ENCODE data around the gene PPP1R14B. TPM values are rescaled to one million over a fixed set of nuclear protein-coding genes. Genes with fewer than 3 reads are reported as not detected.

The PPP1R14B gene
- total and polyA plus RNA-seq, 2 of the 13 experiments (the other 11 are each of a cell fraction or from before 2014, with no cell fraction given): 110 to 148 TPM

- no peak overlapping the region for H2AFZ ChIP-seq (ENCODE audit: low read length)
- WGBS (ENCODE audit: low lambda C conversion rate): 93% methylated on average over 5 of the region's 5 CpGs
- no peaks in the 10 kb centered on the region for H3K9me3 ChIP-seq (ENCODE audit: low read length)
- FAIRE-seq (no peak), DNase-seq (ENCODE audit: low spot score) (no peak), ATAC-seq (no peak)
- no peaks in the 10 kb centered on the region; a peak in 1 of 5 replicates for H3K27me3 ChIP-seq (ENCODE audit: control insufficient read depth in 1 of 2, insufficient read depth in 2 of 2, low read length in 2 of 2)
- in situ Hi-C loops (cut with HindIII; ENCODE audit: extremely low pct_ligation_motif_present, low pct_unique_long_range_greater_than_20kb) (no loop called here), intact Hi-C loops (cut with micrococcal nuclease; ENCODE audit: unreplicated experiment) (no loop called here)
- ChIA-PET CTCF (ENCODE audit: low intra/inter-chr PET ratio, low total read pairs) (no interaction called here), POLR2A (no interaction called here)
- no TSS peak for BruUV-seq (replicated peaks)
- H3K4me1 ChIP-seq (ENCODE audit: insufficient read depth, low read length): peaks cover 63% of the 10 kb centered on the region
- no peak overlapping the region for H3K4me2 ChIP-seq (ENCODE audit: low read depth, low read length)
- peaks cover 0 to 8% of the 10 kb centered on the region in 2 experiments; a peak in 3 of 5 replicates for H3K36me3 ChIP-seq (replicated peaks in 1 of 2; ENCODE audit: control insufficient read depth in 1 of 2, insufficient read depth in 2 of 2, low read length in 2 of 2)
- no peak overlapping the region for H3K9ac ChIP-seq (ENCODE audit: insufficient read depth, low read depth, low read length)
- TF ChIP-seq NCOR1 (IDR thresholded peaks at IDR 0.05; ENCODE audit: borderline replicate concordance, low read length): no peak
- TF ChIP-seq RARA (CRISPR knock-in tag; IDR thresholded peaks at IDR 0.05): no peak
- TF ChIP-seq ZNF891 (CRISPR knock-in tag; IDR thresholded peaks at IDR 0.05): no peak
- TF ChIP-seq DMAP1 (CRISPR knock-in tag; IDR thresholded peaks at IDR 0.05): no peak
- no peak for TF ChIP-seq RORA (CRISPR knock-in tag; IDR thresholded peaks at IDR 0.05)
- TF ChIP-seq PAXIP1 (CRISPR knock-in tag; conservative IDR thresholded peaks at IDR 0.05): no peak
- TF ChIP-seq MTA1 (CRISPR knock-in tag; IDR thresholded peaks at IDR 0.05; ENCODE audit: borderline replicate concordance): no peak
- no peak for TF ChIP-seq PRPF4 (IDR thresholded peaks at IDR 0.05; ENCODE audit: low read depth, low read length, poor library complexity, severe bottlenecking)
- TF ChIP-seq ZNF350 (CRISPR knock-in tag; IDR thresholded peaks at IDR 0.05; ENCODE audit: borderline replicate concordance, low read depth): no peak
- no peak for TF ChIP-seq EEA1 (CRISPR knock-in tag; IDR thresholded peaks at IDR 0.05; ENCODE audit: borderline replicate concordance)
- TF ChIP-seq FOXK2 (IDR thresholded peaks at IDR 0.05): no peak
- TF ChIP-seq FOXP1 (IDR thresholded peaks at IDR 0.05): no peak
- TF ChIP-seq FOXP1 (CRISPR knock-in tag; IDR thresholded peaks at IDR 0.05): no peak
- TF ChIP-seq, protein P1, sequence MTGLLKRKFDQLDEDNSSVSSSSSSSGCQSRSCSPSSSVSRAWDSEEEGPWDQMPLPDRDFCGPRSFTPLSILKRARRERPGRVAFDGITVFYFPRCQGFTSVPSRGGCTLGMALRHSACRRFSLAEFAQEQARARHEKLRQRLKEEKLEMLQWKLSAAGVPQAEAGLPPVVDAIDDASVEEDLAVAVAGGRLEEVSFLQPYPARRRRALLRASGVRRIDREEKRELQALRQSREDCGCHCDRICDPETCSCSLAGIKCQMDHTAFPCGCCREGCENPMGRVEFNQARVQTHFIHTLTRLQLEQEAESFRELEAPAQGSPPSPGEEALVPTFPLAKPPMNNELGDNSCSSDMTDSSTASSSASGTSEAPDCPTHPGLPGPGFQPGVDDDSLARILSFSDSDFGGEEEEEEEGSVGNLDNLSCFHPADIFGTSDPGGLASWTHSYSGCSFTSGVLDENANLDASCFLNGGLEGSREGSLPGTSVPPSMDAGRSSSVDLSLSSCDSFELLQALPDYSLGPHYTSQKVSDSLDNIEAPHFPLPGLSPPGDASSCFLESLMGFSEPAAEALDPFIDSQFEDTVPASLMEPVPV (CRISPR knock-in tag; IDR thresholded peaks at IDR 0.05): no peak
- no peak for TF ChIP-seq MIXL1 (CRISPR knock-in tag; IDR thresholded peaks at IDR 0.05)
- no peaks in the 10 kb centered on the region for H4K20me1 ChIP-seq (ENCODE audit: insufficient read depth, low read length)
- H3K79me2 ChIP-seq (ENCODE audit: insufficient read depth, low read length): peaks cover 16% of the 10 kb centered on the region
- peak overlapping the region; percentile 15 for H3K27ac ChIP-seq (ENCODE audit: extremely low read length, insufficient read depth, low read length)
- H3K4me3 ChIP-seq (replicated peaks in 1 of 3; ENCODE audit: insufficient read depth in 1 of 3, low read depth in 2 of 3, low read length in 3 of 3): no peak overlapping the region
Observed at GRCh38 chr11:64238999-64239398, 7.7 kb downstream of the PPP1R14B start.

All from HepG2 (cell line).